Muscle of back (tissue), 11 donors: ENCODE results near the gene PRKAR2B. TPM values are rescaled to one million over a fixed set of nuclear protein-coding genes. Genes with fewer than 3 reads are reported as not detected.
"Not testable (repeated sequence)": the region's sequence is repeated elsewhere in the genome, so short reads cannot be mapped to it uniquely, and the experiment has no call there.

ENCODE experiments used
- DNase-seq, 3 donors: peaks; one replicate each; pipeline versions ENCODE4 v3.0.0 to v3.0.0-alpha.2; 2013
- polyA plus RNA-seq, 10 donors: library from polyadenylated mRNA; unstranded; fragments of 120-200 nt; gene quantifications; one replicate each; pipeline ENCODE4 v1.2.1, GENCODE V29; 2013; ENCODE audit not compliant: insufficient read length in 10 of 10

Gene PRKAR2B
- polyA plus RNA-seq, 10 donors: 4.8 to 10.7 (median 5.8) TPM

DNA sequence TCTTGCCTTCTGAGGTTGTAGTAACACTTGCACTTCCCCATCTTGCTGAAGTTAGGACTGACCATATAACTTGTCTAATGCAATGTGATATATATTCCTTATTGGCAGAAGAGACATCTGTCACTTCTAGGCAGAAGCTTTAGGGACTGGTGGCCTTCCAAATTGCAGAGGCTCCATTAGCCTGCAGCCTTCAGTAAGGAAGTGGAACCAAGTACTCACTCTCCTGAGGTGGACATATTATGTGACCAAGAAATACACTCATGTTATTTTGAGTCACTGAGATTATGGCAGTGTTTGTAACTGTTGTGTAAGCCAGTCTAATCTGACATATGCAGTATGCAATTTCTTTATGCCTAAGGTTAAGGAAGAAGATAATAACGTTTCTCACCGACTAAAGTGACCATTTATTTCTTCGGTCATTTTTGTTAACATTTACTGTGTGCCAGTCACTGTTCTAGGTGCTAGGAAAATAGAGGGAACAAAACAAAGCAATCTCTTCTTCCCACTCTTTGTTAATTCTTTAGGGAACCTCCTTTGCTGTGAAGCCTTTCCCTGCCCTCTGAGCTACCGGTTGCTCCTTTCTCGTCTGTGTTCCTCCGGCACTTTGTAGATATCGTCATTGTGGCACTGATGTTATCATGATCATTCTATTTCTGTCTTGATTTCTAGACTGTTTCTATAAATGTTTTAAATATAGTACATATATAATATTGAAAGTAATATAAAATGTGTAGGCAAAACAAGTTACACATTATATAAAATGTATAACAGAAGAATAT lies 71.4 kb downstream of the PRKAR2B start:
- DNase-seq: no peak

DNA sequence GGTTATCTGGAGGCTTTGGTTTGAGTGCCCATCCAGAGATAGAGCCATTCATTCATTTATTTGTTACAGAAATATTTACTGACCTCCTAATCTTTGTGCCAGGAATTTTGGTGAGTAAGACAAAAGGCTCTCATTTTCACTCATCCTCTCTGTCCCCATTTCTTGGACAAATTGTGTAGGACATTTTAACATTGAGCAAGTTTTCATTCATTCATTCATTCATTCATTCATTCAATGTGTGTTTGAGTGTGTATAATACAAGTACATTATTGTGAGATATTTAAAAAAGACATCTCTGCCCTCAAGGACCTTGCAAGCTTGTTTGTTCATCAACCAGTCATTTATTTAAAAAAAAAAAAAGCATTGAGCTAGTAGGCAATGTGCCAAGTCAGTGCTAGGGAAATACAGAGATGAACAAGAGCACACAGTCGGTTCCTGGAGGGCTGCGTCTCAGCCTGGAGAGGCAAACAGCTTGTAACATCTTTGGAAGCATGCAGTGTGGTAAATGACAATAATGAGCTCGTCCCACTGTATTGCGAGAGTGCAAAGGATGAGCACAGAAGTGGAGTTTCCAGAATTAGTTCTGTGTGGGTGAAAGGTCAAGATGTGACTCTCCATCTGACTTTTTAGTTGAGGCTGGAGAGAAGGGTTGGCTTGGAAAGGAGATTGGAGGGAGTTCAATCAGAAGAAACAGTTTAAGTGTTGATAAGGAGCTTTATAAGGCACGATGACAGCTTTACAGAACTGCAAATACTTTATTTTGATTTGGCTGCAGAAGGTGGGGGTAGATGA lies 73.8 kb downstream of the PRKAR2B start:
- DNase-seq: peak in 1 of 3 donors; percentile 3

DNA sequence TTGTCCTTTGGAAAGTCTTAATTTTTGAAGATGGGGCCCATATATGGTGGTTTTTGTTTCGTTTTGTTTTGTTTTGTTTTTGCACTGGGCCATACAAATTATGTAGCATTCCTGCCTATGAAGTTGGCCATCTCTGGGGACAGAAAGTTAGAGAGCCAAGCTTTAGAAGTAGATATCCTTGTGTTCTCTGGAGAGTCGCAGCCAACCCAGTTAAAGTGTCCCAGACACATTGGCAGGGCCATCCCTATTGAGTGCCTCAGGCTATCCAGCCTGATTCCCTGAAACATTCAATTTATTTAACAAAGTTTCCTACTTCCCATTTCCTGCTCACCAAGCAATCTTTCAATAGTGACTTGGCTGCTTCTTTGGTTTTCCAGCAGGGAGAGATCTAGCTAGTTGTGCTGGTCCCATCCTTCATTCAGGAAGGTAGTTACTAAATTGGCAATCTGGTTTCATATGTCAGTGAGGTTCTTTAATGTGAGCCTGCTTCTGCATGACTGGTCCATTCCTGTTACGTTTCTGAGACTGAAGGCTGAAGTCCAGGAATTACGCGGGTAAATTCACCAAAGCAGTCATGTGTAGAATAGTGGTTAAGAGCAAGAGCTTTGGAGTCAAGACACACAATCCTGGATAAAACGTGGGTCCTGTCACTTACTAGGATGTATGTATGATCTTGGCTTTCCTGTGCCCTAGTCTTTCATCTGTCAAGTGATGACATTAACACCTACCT lies 75.0 kb downstream of the PRKAR2B start:
- no peak for DNase-seq

DNA sequence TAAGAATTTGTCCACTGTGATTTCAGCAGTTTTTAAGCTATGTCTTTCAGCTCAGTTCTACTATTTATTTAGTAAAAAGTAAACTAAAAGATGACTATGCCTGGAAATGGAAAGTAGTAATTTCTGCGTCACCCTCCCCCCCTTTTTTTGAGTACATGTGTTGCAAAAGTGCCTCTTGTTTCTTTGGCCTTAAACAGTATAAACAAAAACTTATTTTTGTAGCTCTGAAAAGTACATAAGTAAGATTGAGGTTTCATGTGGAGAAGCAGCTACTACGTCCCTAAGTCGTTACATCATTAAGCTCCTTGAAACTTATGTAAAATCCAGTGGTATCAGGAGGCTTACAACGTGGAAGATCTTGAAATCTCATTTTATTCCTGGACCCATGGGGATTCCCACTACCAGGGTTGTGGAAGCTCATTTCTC lies 78.0 kb downstream of the PRKAR2B start:
- DNase-seq: no peak

DNA sequence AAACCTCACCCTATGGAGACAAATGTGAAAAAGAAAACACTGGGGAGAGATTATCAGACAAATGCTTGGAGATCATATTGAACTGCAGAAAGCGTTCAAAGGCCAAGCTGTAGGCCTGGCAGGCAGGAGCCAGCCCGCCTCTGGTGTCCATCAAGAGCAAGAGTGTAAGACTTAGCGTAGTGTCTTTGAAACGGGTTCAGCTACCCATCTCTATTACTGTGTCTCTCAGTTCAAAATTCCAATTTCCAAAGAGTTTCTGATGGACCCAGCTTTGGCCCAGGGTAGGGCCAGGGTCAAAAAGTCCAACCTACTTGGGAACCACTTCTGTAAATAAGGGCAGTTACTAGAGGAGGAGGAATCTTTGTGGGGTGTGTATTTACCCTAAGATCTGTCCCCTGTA lies 78.9 kb downstream of the PRKAR2B start:
- no peak for DNase-seq

DNA sequence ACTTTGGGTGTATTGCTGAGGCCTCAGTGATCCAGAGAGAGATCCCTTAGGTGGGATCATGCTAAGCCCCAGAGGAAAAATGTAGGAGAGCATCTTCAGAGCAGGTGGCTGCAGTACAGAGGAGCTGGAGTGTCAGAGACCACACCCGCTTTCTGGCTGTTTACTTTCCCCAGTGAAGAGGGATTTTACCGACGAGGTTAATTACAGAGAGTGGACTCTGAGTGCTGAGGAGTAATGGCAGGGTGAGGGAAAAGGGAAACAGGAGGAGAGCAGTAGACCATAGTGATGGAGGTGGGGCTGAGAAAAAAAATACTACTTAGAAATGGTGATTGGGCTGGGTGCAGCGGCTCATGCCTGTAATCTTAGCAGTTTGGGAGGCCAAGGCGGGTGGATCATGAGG lies 81.0 kb downstream of the PRKAR2B start:
- DNase-seq: no peak

DNA sequence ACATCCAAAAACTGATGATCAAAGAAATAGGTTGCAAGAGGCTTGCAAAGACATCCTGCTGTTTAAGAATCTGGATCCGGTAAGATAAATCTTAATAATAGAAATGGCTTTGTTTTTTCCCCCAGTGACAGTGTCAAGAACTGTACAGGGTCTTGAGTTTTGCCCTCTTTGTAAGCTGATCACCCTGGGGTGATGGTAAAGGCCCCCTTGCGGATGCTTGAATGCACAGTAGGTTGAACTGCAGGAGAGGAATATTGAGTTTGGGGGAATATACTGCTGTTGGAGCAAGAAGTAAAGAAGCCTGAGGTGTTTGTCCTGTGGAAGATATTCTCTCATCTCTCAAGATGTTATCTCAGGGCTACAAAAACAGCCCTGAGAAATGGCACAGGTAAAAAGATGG lies 83.7 kb downstream of the PRKAR2B start:
- DNase-seq: no peak

DNA sequence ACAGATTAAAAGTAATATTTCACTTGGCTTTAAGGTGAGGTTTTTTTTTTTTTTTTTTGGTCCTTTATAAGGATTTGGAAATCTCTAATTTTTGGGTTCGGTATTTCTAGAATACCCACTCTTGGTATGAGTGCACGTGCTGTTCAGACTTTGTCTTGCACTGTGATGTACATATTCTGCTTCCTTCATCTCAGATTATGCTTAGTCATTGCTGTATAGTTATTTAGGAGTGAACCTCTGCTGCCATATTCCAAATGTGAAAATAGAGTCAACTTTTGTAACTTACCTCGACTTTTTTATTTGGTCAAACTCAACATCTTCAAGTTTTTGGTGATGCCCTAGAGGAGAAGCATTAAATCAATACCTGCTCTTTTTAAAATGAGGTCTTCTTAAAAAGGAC lies 84.2 kb downstream of the PRKAR2B start:
- no peak for DNase-seq

DNA sequence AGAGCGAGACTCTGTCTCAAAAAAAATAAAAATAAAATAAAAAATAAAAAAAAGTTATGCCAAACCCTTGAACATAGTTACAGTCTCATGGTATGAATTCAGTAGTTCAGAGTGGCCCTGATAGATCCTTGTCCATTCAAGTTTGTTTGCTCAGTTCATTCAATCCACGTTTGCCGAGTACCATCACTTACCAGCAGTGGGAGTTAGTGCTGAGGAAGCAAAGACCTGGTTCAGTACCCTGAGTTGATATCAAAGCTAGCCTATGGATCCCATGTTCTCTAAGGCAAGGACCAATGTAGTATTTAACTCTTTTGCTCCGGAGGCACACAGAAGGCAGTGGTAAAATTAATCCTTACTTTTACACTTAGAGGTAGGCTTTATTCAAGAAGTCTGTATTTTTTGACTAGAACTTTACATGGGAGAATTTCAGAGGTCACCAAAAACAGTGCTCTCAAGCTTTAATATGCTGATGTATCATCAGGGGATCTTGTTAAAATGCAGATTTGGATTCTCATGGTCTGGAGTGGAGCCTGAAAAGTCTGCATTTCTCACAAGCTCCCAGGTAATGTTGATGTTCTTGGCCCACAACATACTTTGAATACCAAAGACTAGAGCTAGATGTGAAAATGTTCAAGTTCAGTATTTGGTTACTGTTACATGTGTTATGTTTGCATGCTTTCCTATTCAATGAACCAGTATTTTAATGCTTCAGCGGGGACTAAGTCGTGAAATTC lies 86.1 kb downstream of the PRKAR2B start:
- no peak for DNase-seq

DNA sequence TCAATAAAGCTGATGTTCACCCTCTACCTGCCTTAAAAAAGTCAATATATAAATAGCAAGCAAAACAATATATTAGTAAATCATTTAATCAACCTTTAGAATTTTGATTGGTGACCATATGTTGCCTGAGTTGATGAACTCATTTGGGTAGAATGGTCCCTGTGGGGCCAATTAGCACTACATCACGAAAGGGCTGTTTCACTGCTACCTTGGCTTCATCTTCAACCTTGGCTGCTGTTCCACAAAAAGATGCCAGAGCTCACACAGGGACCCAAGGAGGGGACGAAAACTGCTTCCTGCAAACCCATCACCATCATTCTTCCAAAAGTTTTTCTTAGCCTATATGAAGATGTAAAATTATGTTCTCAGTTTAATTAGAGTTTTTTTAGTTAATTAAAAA lies 88.9 kb downstream of the PRKAR2B start:
- DNase-seq: no peak

DNA sequence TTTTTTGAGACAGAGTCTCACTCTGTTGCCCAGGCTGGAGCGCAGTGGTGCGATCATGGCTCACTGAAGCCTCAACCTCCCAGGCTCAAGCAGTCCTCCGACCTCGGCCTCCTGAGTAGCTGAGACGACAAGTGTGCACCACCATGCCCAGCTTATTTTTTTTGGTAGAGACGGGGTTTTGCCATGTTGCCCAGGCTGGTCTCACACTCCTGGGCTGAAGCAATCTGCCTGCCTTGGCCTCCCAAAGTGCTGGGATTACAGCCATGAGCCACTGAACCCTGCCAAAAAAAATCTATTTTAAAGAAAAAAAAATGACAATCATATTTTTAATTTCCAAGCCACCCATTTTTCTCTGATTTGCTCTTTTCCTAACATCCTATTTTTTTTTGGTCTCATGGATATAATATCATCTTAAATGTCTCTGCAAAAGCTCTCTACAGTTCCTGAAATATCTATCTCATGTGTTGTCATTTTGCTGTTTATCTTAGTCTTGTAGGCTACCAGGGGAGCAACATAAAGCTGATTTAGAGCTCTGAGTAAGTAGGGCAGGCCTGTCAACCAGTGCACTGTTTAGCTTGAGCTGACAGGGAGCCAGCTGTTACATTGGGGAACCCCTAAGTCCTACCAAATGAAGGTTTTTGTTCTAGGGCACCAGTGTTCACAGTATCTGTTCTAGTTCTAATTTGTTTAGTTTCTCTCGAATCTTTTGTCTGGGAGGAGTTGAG lies 94.4 kb downstream of the PRKAR2B start:
- DNase-seq: no peak

DNA sequence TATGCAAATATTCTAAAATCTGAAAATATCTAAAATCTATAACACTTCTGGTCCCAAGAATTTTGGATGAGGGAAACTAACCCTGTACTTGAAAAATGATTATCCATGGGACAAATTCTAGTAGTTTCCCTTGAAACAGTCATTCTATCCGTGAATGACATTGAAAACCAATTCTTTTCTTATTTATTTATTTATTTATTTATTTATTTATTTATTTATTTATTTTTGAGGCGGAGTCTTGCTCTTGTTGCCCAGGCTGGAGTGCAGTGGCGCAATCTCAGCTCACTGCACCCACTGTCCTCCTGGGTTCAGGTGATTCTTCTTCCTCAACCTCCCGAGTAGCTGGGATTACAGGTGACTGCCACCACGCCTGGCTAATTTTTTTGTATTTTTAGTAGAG lies 99.4 kb downstream of the PRKAR2B start:
- DNase-seq: not testable (repeated sequence)

DNA sequence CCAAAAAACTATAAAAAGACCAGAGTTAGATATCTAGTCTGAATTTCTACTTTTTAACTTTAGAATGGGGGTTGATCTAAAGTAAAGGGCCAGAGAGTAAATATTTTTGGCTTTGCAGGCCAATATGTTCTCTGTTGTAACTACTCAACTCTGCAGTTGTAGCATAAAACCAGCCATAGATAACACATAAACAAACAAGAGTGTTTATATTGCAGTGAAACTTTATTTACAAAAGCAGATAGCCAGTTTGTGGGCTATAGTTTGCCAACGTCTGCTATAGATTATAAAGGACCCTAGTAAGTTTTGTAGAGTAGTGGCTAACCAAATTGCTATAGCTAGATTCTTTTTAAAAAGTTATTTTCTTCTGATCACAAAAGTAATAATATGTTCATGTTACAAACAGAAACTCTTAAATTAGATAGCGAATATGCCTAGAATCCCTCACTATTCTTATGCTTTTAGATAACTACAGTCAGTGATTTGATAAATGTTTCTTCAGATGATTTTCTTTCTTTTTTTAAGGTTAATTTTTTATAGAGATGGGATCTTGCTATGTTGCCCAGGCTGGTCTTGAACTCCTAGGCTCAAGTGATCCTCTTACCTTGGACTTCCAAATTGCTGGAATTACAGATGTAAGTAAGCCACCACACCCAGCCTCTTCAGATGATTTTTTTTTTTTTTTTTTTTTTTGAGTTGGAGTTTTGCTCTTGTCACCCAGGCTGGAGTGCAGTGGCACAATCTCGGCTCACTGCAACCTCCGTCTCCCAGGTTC lies 100.7 kb downstream of the PRKAR2B start:
- no peak for DNase-seq

DNA sequence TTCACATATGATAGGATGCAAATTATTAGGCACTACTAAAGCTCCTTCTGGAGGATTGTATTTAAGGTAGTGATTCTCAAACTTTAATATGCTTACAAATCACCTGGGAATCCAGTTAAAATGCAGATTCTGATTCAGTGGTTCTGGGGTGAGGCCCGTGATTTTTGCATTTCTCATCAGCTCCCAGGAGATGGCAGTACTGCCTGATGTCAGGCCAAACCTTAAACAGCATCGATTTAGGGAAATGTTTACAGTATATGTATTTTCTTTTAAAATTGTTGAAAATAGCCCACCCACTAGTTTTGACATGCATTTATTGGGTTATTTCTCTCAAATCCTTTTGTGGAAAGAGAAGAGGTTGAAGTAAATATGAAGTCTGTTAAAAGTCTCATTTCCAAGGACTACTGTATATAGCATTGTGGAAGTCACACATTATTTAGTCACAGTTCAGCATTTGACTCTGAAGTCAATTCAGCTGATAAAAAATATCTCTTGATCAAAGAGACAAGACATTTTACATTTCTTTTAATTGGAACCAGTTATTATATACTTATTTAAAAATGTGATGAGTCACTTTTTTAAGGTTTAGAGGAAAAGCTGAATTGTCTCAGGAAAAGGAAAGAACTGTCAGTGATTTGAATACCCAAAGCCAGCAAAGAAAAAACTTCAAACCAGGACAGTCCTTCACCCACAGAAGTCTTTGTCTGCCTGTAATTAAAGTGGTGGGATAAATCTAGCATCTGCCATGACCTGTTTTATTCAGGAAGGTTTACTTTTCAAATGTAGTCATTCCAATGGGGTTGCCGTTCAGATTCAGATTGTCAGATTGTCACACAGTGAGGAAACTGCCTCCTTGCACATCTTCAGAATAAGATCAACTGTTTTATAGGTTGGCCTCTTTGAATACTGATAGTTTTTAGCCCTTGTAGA lies 103.2 kb downstream of the PRKAR2B start:
- DNase-seq: peak in 2 of 3 donors; percentile 36 to 65

DNA sequence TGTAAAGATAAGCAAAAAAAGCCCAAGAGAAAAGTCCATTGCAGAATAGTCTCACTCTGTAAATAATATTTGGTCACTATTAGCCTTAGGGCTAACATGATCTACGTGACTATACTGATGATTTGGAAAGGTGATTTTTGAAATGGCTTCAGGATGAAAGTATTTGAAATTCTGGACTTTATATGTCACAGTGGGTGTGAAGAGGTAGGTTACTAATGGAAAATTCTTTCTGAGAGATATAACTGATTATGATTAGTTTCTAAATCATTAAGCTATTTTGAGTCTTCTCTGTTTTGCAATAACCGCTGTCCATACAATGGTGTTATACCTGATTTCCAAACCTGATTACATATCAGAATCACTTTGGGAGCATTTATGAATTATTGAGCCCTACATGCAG lies 104.2 kb downstream of the PRKAR2B start:
- DNase-seq: no peak

DNA sequence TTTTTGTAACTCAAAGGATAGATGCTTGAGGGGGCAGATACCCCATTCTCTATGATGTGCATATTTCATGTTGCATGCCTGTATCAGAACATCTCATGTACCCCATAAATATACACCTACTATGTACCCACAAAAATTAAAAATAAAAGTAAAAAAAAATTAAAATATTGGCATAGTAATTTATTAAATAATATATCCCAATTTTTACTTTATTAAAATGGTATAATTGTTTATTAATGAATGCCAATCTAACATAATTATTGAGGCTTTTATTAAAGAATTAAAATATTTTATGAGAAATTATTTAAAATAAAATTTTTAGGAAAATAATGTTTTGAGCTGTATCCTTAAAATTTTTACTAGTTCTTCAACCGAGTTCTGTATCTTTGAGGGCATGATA lies 105.4 kb downstream of the PRKAR2B start:
- no peak for DNase-seq

DNA sequence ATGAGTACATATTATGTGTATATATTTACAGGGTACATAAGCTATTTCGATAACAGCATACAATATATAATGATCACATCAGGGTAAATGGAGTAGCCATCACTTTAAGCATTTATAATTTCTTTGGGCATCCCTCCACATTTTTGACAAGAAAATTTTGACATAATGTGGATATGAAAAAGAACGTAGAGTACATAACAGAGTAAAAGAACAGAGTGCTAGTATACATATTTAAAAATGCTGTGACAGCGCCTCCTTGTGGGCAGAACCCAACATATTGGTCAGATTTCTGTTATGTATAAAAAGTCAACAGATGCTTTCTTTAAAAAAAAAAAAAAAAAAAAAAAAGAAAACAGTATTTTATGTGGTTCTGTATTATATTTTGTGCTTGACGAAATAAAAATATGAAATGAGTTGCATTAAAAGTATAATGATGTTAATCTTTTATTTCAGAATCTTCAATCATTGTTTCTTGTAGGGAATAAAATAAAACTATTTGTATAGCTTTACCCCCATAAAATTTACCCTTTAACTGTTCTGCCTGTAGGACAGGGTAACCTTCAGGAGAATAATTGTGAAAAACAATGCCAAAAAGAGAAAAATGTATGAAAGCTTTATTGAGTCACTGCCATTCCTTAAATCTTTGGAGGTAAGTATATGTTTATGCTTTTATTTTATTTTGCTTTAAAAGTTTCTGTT lies 106.0 kb downstream of the PRKAR2B start:
- peak; percentile 59 to 86 (median 82) for DNase-seq

DNA sequence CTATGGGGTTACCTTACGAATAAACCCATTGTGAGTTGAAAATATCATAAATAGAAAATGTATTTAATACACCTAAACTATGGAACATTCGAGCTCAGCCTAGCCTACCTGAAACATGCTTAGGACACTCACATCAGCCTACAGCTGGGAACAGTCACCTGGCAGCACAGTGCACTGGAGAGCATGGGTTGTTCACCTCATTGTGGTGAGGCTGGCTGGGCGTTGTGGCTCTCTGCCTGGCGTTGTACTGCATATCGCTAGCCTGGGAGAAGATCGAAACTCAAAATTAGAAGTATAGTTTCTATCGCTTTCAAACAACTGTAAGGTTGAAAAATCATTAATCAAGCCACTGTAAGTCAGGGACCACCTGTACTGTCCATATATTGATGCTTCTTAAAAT lies 107.0 kb downstream of the PRKAR2B start:
- no peak for DNase-seq

DNA sequence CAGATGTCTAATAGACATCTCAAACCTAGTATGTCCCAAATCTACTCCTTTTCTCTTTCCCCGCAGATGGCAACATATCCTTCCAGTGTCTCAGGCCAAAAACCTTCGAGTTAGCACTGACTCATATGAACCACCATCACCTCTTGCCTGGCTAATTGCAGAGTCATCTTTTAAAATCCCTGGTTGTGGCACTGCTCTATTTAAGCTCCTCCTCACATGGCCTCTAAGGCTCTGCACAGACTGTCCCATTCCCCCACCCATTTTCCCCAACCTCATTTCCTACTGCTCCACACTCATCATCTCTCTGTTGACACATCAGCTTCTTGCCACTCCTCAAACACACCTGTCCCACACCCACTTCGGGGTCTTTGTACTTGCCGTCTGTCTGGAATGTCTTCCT lies 107.5 kb downstream of the PRKAR2B start:
- DNase-seq: no peak
